Measurements from ENCODE around the gene KPNB1.
A peak's percentile ranks its signal among the peaks of the same experiment; 100 is the strongest.

KPNB1 gene

DNA sequence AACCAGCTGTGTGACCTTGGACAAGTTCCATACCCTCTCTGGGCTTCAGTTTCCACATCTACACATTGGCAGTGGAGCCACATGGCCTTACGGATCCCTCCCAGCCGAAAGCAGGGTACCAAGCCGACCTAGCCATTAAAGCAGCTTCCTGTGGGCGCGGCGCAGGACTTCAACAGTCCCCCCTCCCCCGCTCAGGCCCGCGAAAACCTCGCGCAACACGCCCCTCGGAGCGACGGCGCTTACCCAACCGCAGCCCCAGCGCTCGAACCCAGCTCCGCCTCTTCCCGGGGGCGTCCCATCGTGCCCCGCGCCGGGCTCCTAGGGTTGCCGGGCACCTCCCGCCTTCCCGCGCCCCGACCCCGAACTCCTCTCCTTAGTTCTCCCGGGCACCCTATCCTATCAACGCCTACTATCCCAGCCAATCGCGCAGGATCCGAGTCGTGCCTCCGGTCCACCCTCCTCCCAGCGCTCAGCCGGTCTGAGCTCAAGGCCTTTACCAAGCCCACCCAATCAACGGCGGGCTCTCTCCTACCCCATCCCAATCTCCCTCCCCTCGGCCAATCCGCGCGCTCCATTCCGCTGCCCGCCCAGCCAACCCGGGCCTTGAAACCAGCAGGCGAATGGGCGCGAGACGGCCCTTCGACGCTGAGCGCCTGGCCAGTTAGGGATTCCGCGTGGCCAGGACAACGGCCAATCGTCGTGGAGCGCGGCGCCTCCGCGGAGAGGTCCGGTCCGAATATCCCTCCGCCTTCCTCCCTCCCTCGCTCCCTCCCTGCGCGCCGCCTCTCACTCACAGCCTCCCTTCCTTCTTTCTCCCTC lies at the start of gene KPNB1:
Gene KPNB1 (plus strand): TSS at position 767 of the 819 bp plus-strand sequence. CDS start 326 bp downstream, outside the sequence.
- Histone ChIP-seq H3K27me3 (ENCODE audit: control insufficient read depth in 1 of 2, insufficient read depth in 2 of 2, low read length in 2 of 2) (no peaks in the 10 kb centered on the region), H3K36me3 (ENCODE audit: control insufficient read depth in 1 of 2, insufficient read depth in 2 of 2, low read length in 2 of 2) (peaks cover 11 to 27% of the 10 kb centered on the region in 2 donors), H3K4me1 (ENCODE audit: control insufficient read depth in 1 of 2, insufficient read depth in 2 of 2, low read length in 2 of 2) (peaks cover 15 to 27% of the 10 kb centered on the region in 2 donors)

DNA sequence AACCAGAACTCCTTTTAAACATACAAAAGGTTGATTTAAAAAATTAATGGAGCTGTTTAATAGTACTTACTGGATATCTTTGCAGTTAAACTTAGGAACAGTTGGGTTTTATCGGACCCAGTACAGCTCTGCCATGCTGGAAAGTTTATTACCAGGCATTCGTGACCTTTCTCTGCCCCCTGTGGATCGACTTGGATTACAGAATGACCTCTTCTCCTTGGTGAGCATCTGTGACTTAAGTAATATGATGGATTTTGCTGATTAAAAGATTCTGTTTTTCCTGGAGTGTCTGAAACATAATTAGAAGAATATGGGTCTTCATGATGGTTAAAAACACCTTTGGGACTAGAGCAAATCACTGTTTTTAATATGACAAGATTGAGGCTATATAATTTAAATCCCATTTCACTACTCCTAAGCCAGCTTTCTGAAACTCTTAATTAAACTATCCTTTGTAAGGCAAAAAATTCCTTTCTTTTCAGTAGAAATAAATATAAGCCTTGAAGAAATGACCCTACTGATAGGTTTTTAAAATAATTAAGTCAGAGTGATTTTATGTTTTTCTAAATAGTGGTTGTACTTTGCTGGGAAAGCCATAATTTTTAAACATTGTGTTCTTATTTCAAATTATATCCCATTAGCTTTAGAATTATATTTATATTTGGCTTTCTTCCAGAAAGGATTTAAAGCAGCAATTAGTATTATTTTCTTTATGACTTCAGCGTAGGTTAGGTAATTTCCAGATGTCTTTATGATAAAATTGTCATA lies 45.7 kb upstream of the KPNB1 start:
- H3K4me3 ChIP-seq (ENCODE audit: low read depth in 1 of 2, low read length in 2 of 2), result no peak overlapping the region
- H3K4me1 ChIP-seq (ENCODE audit: control insufficient read depth in 1 of 2, insufficient read depth in 2 of 2, low read length in 2 of 2), result no peaks in the 10 kb centered on the region
- no peaks in the 10 kb centered on the region for H3K9me3 ChIP-seq (ENCODE audit: control insufficient read depth in 1 of 2, low read length in 2 of 2)
- peaks cover 34 to 75% of the 10 kb centered on the region in 2 donors for H3K36me3 ChIP-seq (ENCODE audit: control insufficient read depth in 1 of 2, insufficient read depth in 2 of 2, low read length in 2 of 2)
- H3K9ac ChIP-seq (ENCODE audit: low read depth in 1 of 2, low read length in 2 of 2), result no peak overlapping the region
- no peaks in the 10 kb centered on the region for H3K27me3 ChIP-seq (ENCODE audit: control insufficient read depth in 1 of 2, insufficient read depth in 2 of 2, low read length in 2 of 2)
- H3K27ac ChIP-seq (ENCODE audit: low read depth, low read length), result no peak overlapping the region

More for the DNA sequence above, at the start of gene KPNB1:
- H3K27ac ChIP-seq (ENCODE audit: low read depth, low read length), result peak within 1 kb of the TSS; percentile 89
- H3K9ac ChIP-seq (ENCODE audit: low read depth in 1 of 2, low read length in 2 of 2), result peak within 1 kb of the TSS; percentile 81 to 85
- H3K4me3 ChIP-seq (ENCODE audit: low read depth in 1 of 2, low read length in 2 of 2), result peak within 1 kb of the TSS; percentile 71 to 93
- H3K9me3 ChIP-seq (ENCODE audit: control insufficient read depth in 1 of 2, low read length in 2 of 2), result no peaks in the 10 kb centered on the region

DNA sequence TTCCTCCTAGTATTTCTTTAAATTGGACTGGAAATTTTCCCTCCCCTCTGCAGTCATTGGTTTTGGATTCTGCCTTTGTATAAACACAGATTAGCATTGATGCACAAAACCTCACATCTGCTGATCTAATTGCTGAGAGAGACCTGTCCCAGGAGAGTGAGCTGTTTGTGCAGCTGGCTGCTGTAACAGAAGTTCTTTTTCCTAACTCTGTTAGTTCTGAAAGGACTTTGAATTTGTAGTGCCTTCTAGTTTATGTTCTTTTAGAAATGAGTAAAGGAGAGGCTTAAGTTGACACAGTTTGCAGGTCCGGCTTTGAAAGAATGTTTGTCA lies 45.2 kb upstream of the KPNB1 start:
- H3K9ac ChIP-seq (ENCODE audit: low read depth in 1 of 2, low read length in 2 of 2), result no peak overlapping the region
- no peaks in the 10 kb centered on the region for H3K9me3 ChIP-seq (ENCODE audit: control insufficient read depth in 1 of 2, low read length in 2 of 2)
- H3K27ac ChIP-seq (ENCODE audit: low read depth, low read length), result no peak overlapping the region
- peaks cover 34 to 77% of the 10 kb centered on the region in 2 donors for H3K36me3 ChIP-seq (ENCODE audit: control insufficient read depth in 1 of 2, insufficient read depth in 2 of 2, low read length in 2 of 2)
- no peak overlapping the region for H3K4me3 ChIP-seq (ENCODE audit: low read depth in 1 of 2, low read length in 2 of 2)
- H3K4me1 ChIP-seq (ENCODE audit: control insufficient read depth in 1 of 2, insufficient read depth in 2 of 2, low read length in 2 of 2), result no peaks in the 10 kb centered on the region
- H3K27me3 ChIP-seq (ENCODE audit: control insufficient read depth in 1 of 2, insufficient read depth in 2 of 2, low read length in 2 of 2), result no peaks in the 10 kb centered on the region

DNA sequence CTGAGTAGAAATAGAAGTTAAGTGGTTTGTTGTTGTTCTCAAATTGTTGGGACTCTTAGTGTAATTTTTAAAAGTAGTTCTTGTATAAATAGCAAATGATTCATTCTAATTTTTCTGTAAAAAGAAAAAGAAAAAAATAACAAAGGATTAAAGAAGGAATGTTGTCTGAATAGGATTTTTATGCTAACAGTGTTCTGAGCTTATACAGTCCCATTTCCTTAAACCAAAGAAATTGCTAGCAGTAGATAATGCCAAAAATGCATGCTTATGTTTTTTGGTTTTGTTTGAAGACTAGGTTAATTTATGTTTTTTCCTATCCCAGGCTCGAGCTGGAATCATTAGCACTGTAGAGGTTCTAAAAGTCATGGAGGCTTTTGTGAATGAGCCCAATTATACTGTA lies 44.7 kb upstream of the KPNB1 start:
- no peak overlapping the region for H3K27ac ChIP-seq (ENCODE audit: low read depth, low read length)
- H3K4me1 ChIP-seq (ENCODE audit: control insufficient read depth in 1 of 2, insufficient read depth in 2 of 2, low read length in 2 of 2), result no peaks in the 10 kb centered on the region
- H3K4me3 ChIP-seq (ENCODE audit: low read depth in 1 of 2, low read length in 2 of 2), result no peak overlapping the region
- no peak overlapping the region for H3K9ac ChIP-seq (ENCODE audit: low read depth in 1 of 2, low read length in 2 of 2)
- no peaks in the 10 kb centered on the region for H3K27me3 ChIP-seq (ENCODE audit: control insufficient read depth in 1 of 2, insufficient read depth in 2 of 2, low read length in 2 of 2)
- H3K9me3 ChIP-seq (ENCODE audit: control insufficient read depth in 1 of 2, low read length in 2 of 2), result no peaks in the 10 kb centered on the region
- H3K36me3 ChIP-seq (ENCODE audit: control insufficient read depth in 1 of 2, insufficient read depth in 2 of 2, low read length in 2 of 2), result peaks cover 34 to 75% of the 10 kb centered on the region in 2 donors

DNA sequence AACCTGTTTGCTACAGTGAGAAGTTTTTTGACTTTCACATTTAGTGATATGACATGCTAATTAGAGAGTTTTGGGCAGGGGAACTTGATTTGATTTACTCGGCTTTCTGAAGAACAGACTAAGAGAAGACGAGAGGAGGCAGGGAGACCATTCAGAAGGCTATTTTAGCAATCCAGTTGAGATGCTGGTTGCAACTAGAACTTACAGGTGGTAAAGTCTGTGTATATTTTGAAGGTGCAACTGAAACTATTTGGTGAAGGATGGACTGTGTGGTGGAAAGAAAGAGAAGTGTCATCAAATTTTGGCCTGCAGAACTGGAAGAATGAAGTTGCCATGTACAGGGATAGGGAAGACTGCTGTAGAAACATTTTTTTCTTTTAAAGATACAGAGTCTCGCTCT lies 42.2 kb upstream of the KPNB1 start:
- Histone ChIP-seq H3K9ac (ENCODE audit: low read depth in 1 of 2, low read length in 2 of 2) (no peak overlapping the region), H3K4me3 (ENCODE audit: low read depth in 1 of 2, low read length in 2 of 2) (no peak overlapping the region), H3K27me3 (ENCODE audit: control insufficient read depth in 1 of 2, insufficient read depth in 2 of 2, low read length in 2 of 2) (no peaks in the 10 kb centered on the region), H3K9me3 (ENCODE audit: control insufficient read depth in 1 of 2, low read length in 2 of 2) (no peaks in the 10 kb centered on the region), H3K4me1 (ENCODE audit: control insufficient read depth in 1 of 2, insufficient read depth in 2 of 2, low read length in 2 of 2) (no peaks in the 10 kb centered on the region), H3K36me3 (ENCODE audit: control insufficient read depth in 1 of 2, insufficient read depth in 2 of 2, low read length in 2 of 2) (peaks cover 18 to 58% of the 10 kb centered on the region in 2 donors), H3K27ac (ENCODE audit: low read depth, low read length) (no peak overlapping the region)

DNA sequence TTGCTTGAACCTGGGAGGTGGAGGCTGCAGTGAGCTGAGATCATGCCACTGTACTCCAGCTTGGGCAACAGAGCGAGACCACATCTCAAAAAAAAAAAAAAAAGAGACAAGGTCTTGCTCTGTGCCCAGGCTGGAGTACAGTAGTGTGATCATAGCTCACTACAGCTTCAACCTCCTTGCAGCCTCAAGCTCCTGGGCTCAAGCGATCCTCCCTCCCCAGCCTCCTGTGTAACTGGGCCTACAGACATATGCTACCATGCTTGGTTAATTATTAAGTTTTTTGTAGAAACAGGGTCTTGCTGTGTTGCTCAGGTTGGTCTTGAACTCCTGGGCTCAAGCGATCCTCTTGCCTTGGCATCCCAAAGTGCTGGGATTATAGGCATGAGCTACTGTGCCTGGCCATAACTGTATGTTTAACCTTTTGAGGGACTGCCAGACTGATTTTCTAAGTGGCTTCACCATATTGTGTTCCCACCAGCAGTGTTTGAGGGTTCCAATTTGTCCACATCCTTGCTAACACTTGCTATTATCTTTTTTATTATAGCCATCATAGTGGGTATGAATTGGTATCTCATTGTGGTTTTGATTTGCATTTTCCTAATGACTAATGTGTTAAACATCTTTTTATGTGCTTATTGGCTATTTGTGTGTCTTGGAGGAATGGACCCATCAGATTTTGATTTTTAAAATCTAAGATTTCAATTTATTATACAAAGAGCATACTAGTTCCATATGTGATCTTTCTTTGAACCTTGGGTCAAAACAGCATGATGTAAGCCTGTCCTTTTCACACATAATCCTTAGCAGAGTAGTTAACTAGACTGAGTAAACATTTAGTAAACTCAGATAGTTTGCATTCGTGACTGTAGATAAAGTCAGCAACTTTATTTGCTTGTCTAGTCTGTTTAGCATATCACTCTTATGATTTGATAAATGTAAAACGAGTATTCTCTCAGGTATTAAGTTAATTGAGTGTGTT lies 38.1 kb upstream of the KPNB1 start:
- no peaks in the 10 kb centered on the region for H3K9me3 ChIP-seq (ENCODE audit: control insufficient read depth in 1 of 2, low read length in 2 of 2)
- no peaks in the 10 kb centered on the region for H3K27me3 ChIP-seq (ENCODE audit: control insufficient read depth in 1 of 2, insufficient read depth in 2 of 2, low read length in 2 of 2)
- H3K36me3 ChIP-seq (ENCODE audit: control insufficient read depth in 1 of 2, insufficient read depth in 2 of 2, low read length in 2 of 2), result peaks cover 2 to 58% of the 10 kb centered on the region in 2 donors
- H3K4me1 ChIP-seq (ENCODE audit: control insufficient read depth in 1 of 2, insufficient read depth in 2 of 2, low read length in 2 of 2), result no peaks in the 10 kb centered on the region
- no peak overlapping the region for H3K4me3 ChIP-seq (ENCODE audit: low read depth in 1 of 2, low read length in 2 of 2)
- no peak overlapping the region for H3K9ac ChIP-seq (ENCODE audit: low read depth in 1 of 2, low read length in 2 of 2)
- no peak overlapping the region for H3K27ac ChIP-seq (ENCODE audit: low read depth, low read length)

DNA sequence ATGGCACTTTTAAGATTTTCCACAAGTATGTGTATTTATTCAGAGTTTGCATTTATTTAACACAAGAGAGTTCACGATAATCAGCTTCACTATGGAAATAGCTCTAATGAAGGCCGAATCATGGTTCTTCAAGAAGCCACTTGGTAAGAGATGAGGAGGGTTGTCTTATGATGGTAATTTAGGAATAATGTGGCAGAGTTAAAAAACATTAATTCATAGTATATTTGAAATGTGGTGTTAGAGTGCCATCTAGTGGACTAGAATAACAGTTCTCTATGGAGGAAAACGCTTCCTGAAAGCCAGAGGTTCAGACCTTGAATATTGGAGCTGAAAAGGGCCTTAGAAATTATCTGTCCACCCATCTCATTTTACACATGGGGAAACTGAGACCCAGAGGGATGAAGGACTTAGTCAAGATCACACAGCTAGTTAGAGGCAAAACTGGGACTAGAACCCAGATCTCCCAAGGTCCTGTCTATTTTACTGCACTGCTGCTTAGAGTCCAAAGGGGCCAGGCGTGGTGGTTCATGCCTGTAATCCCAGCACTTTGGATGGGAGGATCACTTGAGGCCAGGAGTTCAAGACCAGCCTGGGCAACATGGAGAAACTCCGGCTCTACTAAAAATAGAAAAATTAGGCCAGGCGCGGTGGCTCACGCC lies 33.8 kb upstream of the KPNB1 start:
- H3K4me3 ChIP-seq (ENCODE audit: low read depth in 1 of 2, low read length in 2 of 2), result no peak overlapping the region
- H3K27me3 ChIP-seq (ENCODE audit: control insufficient read depth in 1 of 2, insufficient read depth in 2 of 2, low read length in 2 of 2), result no peaks in the 10 kb centered on the region
- H3K9me3 ChIP-seq (ENCODE audit: control insufficient read depth in 1 of 2, low read length in 2 of 2), result no peaks in the 10 kb centered on the region
- H3K36me3 ChIP-seq (ENCODE audit: control insufficient read depth in 1 of 2, insufficient read depth in 2 of 2, low read length in 2 of 2), result peaks cover 26 to 66% of the 10 kb centered on the region in 2 donors
- H3K4me1 ChIP-seq (ENCODE audit: control insufficient read depth in 1 of 2, insufficient read depth in 2 of 2, low read length in 2 of 2), result no peaks in the 10 kb centered on the region
- H3K9ac ChIP-seq (ENCODE audit: low read depth in 1 of 2, low read length in 2 of 2), result no peak overlapping the region
- H3K27ac ChIP-seq (ENCODE audit: low read depth, low read length), result no peak overlapping the region

DNA sequence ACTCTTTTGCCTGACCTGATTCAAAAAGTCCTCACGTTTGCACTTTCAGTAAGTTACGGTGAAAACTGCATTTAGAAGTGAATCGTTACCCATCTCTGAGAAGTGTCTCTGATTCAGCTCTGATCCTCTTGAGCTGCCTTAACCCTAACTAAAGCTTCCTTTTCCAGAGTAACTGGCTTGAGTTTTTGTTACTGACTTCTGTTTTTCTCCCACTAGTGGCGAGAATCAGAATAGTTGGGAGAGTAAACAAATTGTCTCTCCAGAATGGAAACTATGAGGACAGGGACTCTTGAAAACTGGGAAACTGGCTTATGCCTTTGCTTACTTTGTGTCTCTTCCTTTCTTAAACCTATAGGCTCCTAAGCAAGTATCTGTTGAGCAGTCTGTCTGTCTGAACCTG lies 31.3 kb upstream of the KPNB1 start:
- Histone ChIP-seq H3K36me3 (ENCODE audit: control insufficient read depth in 1 of 2, insufficient read depth in 2 of 2, low read length in 2 of 2) (peaks cover 29 to 71% of the 10 kb centered on the region in 2 donors), H3K9me3 (ENCODE audit: control insufficient read depth in 1 of 2, low read length in 2 of 2) (no peaks in the 10 kb centered on the region), H3K27me3 (ENCODE audit: control insufficient read depth in 1 of 2, insufficient read depth in 2 of 2, low read length in 2 of 2) (no peaks in the 10 kb centered on the region), H3K4me1 (ENCODE audit: control insufficient read depth in 1 of 2, insufficient read depth in 2 of 2, low read length in 2 of 2) (no peaks in the 10 kb centered on the region), H3K9ac (ENCODE audit: low read depth in 1 of 2, low read length in 2 of 2) (no peak overlapping the region), H3K4me3 (ENCODE audit: low read depth in 1 of 2, low read length in 2 of 2) (no peak overlapping the region), H3K27ac (ENCODE audit: low read depth, low read length) (no peak overlapping the region)

DNA sequence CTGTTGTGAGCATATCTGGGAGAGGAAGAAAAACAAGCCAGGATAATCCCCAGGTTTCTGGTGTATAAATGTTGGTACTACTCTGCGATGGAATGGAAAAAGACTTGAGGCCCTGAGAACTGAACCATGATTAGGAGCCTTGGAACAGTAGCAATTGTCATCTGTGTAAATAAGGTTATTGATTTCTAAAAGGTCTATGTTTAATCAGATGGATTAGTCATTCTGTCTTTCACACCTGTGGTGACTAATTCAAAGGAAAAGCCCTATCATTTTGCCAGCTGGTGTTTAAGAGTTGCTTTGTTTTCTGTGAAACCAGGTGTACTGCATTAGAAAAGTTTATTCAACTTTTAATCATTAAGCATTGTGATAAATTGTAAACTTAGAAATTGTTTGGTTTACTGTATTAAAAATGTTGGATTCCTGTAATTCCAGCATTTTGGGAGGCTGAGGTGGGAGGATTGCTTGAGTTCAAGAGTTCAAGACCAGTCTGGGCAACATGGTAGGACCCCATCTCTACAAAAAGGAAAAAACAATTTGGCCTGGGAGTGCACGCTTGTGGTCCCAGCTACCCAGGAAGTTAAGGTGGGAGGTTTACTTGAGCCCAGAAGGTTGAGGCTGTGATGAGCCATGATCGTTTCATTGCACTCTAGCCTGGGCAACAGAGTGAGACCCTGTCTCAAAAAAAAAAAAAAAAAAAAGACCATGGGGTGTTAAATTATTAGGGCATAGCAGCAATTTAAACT lies 29.0 kb upstream of the KPNB1 start:
- no peaks in the 10 kb centered on the region for H3K27me3 ChIP-seq (ENCODE audit: control insufficient read depth in 1 of 2, insufficient read depth in 2 of 2, low read length in 2 of 2)
- H3K36me3 ChIP-seq (ENCODE audit: control insufficient read depth in 1 of 2, insufficient read depth in 2 of 2, low read length in 2 of 2), result peaks cover 29 to 64% of the 10 kb centered on the region in 2 donors
- no peak overlapping the region for H3K27ac ChIP-seq (ENCODE audit: low read depth, low read length)
- no peaks in the 10 kb centered on the region for H3K9me3 ChIP-seq (ENCODE audit: control insufficient read depth in 1 of 2, low read length in 2 of 2)
- no peak overlapping the region for H3K9ac ChIP-seq (ENCODE audit: low read depth in 1 of 2, low read length in 2 of 2)
- no peaks in the 10 kb centered on the region for H3K4me1 ChIP-seq (ENCODE audit: control insufficient read depth in 1 of 2, insufficient read depth in 2 of 2, low read length in 2 of 2)
- H3K4me3 ChIP-seq (ENCODE audit: low read depth in 1 of 2, low read length in 2 of 2), result no peak overlapping the region
